H1 (cell line): ENCODE data around the gene DTL.

Experiments used
- CEBPB ChIP-seq: IDR thresholded peaks from 2 replicates; pipeline ENCODE4 v1.6.1; 2012; ENCODE audit warnings: low read depth, low read length
- CTCF ChIP-seq, 3 experiments: IDR thresholded peaks; 1 replicate in 2 of 3; 2 replicates in 1 of 3; pipeline versions ENCODE4 v1.5.1 to v1.6.1; 2011; ENCODE audit warnings: low read length in 3 of 3, mild to moderate bottlenecking in 3 of 3, inconsistent platforms in 2 of 3, low read depth in 1 of 3, moderate library complexity in 1 of 3; ENCODE audit not compliant: insufficient read depth in 1 of 3; ENCODE audit errors: control extremely low read depth in 1 of 3
- JUN ChIP-seq: IDR thresholded peaks from 2 replicates; pipeline ENCODE4 v1.6.1; 2011; ENCODE audit warnings: low read depth, mild to moderate bottlenecking, improper control_type of control experiment, low read length
- NANOG ChIP-seq: IDR thresholded peaks from 2 replicates; pipeline ENCODE4 v1.6.1; 2011; ENCODE audit warnings: low read length, low read depth, mild to moderate bottlenecking, inconsistent platforms; ENCODE audit not compliant: insufficient read depth, poor library complexity, severe bottlenecking
- SIN3A ChIP-seq, 2 experiments: IDR thresholded peaks in 1 of 2; conservative IDR thresholded peaks in 1 of 2; 2 replicates each; pipeline ENCODE4 v1.6.1; 2011 to 2012; ENCODE audit warnings: low read length in 2 of 2, improper control_type of control experiment in 1 of 2, low read depth in 1 of 2, mild to moderate bottlenecking in 1 of 2
- SP2 ChIP-seq: IDR thresholded peaks from 2 replicates; pipeline ENCODE4 v1.6.1; 2012; ENCODE audit warnings: mild to moderate bottlenecking, low read length, inconsistent platforms
- SUZ12 ChIP-seq: fragments of 200-600 bp; sonication (generic); IDR thresholded peaks from 2 replicates; pipeline ENCODE4 v1.6.1; 2012; ENCODE audit warnings: mild to moderate bottlenecking, inconsistent platforms, low read length, moderate library complexity, mixed read lengths
- TEAD4 ChIP-seq: IDR thresholded peaks from 2 replicates; pipeline ENCODE4 v1.6.1; 2012; ENCODE audit warnings: low read depth, low read length, inconsistent platforms, mixed read lengths
- YY1 ChIP-seq: IDR thresholded peaks from 2 replicates; pipeline ENCODE4 v1.6.1; 2011; ENCODE audit warnings: low read depth, mild to moderate bottlenecking, low read length
- TF ChIP-seq, protein P1 (sequence below): IDR thresholded peaks from 2 replicates; pipeline ENCODE4 v1.6.1; 2012; ENCODE audit warnings: inconsistent platforms

DNA sequence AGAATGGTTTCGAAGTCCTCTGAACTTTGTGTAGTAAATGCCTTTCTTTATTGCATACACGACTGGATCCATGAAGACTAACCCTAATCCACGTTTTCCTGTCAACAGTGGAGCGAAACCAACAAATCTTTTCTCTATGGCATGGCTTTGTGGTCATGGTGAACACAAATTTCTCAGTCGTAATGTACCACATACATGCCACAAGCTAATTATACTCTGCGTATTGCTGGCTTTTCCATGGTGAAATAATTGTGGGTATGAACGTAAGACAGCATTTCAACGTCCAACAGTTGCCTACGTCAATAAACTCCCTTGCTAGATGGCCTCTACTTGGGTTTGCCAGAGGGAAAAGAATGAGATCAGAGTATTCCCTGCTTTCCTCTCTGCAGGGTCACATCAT, 27.7 kb upstream of the DTL start:
- TF ChIP-seq CTCF (IDR thresholded peaks at IDR 0.05; ENCODE audit: control extremely low read depth in 1 of 3, insufficient read depth in 1 of 3, low read depth in 1 of 3, low read length in 3 of 3) = no peak
- TF ChIP-seq, protein P1, sequence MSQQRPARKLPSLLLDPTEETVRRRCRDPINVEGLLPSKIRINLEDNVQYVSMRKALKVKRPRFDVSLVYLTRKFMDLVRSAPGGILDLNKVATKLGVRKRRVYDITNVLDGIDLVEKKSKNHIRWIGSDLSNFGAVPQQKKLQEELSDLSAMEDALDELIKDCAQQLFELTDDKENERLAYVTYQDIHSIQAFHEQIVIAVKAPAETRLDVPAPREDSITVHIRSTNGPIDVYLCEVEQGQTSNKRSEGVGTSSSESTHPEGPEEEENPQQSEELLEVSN = no peak
- TF ChIP-seq SP2 = no peak
- no peak for TF ChIP-seq TEAD4
- TF ChIP-seq NANOG = no peak
- TF ChIP-seq SIN3A (conservative IDR thresholded peaks at IDR 0.05 in 1 of 2, IDR thresholded peaks at IDR 0.05 in 1 of 2; ENCODE audit: low read depth in 1 of 2, low read length in 2 of 2) = no peak
- TF ChIP-seq JUN = no peak
- no peak for TF ChIP-seq YY1
- TF ChIP-seq CEBPB = no peak
- TF ChIP-seq SUZ12 = no peak
